ENCODE results near the gene POU6F2. TPM values are rescaled to one million over a fixed set of nuclear protein-coding genes. Genes with fewer than 3 reads are reported as not detected.

Gene POU6F2
- total RNA-seq, 1 experiment from 2014 or later, result 2.9 TPM

- TF ChIP-seq ZNF532 (CRISPR knock-in tag; IDR thresholded peaks at IDR 0.05; ENCODE audit: borderline replicate concordance), result no peak
- TF ChIP-seq MAX (CRISPR knock-in tag; IDR thresholded peaks at IDR 0.05), result no peak
- TF ChIP-seq ZNF138 (CRISPR knock-in tag; conservative IDR thresholded peaks at IDR 0.05), result no peak
- no peak for TF ChIP-seq ZNF425 (CRISPR knock-in tag; conservative IDR thresholded peaks at IDR 0.05)
- no peak for TF ChIP-seq TP53 (CRISPR knock-in tag; IDR thresholded peaks at IDR 0.05)
- no peak for TF ChIP-seq OVOL2 (CRISPR knock-in tag; IDR thresholded peaks at IDR 0.05; ENCODE audit: borderline replicate concordance)
- TF ChIP-seq TCF7 (CRISPR knock-in tag; IDR thresholded peaks at IDR 0.05; ENCODE audit: low read depth), result no peak
These were observed 322.0 kb downstream of the POU6F2 start (continued) for GRCh38 chr7:39299695-39300094.

- DNase-seq (ENCODE audit: low spot score), result no peak
- Mint-ChIP-seq H3K36me3 (no peaks in the 10 kb centered on the region), H3K27ac (no peak overlapping the region), H3K4me1 (no peaks in the 10 kb centered on the region), H3K9me3 (peaks cover 7% of the 10 kb centered on the region), H3K4me3 (no peak overlapping the region), H3K27me3 (ENCODE audit: low read depth) (no peaks in the 10 kb centered on the region)
- ChIA-PET POLR2A (no interaction called here), CTCF (no interaction called here)
- ATAC-seq, result no peak
- TF ChIP-seq ZNF416 (CRISPR knock-in tag; IDR thresholded peaks at IDR 0.05), result no peak
These were observed 322.6 kb downstream of the POU6F2 start for GRCh38 chr7:39300276-39300675.

- DNase-seq (ENCODE audit: low spot score), result no peak
- Mint-ChIP-seq H3K4me3 (no peak overlapping the region), H3K36me3 (no peaks in the 10 kb centered on the region), H3K9me3 (peaks cover 7% of the 10 kb centered on the region), H3K27me3 (ENCODE audit: low read depth) (no peaks in the 10 kb centered on the region), H3K27ac (no peak overlapping the region), H3K4me1 (no peaks in the 10 kb centered on the region)
- POLR2A ChIA-PET, result no interaction called here
- no peak for ATAC-seq
- no peak for TF ChIP-seq ZNF671 (CRISPR knock-in tag; IDR thresholded peaks at IDR 0.05)
- TF ChIP-seq ETV6 (CRISPR knock-in tag; IDR thresholded peaks at IDR 0.05), result no peak
- TF ChIP-seq MYBL2 (CRISPR knock-in tag; IDR thresholded peaks at IDR 0.05), result no peak
- no peak for TF ChIP-seq ZNF281 (CRISPR knock-in tag; IDR thresholded peaks at IDR 0.05)
- no peak for TF ChIP-seq HMGXB4 (CRISPR knock-in tag; IDR thresholded peaks at IDR 0.05)
- TF ChIP-seq TEAD4 (CRISPR knock-in tag; IDR thresholded peaks at IDR 0.05), result no peak
- no peak for TF ChIP-seq ATF1 (CRISPR knock-in tag; IDR thresholded peaks at IDR 0.05)
- TF ChIP-seq AR (CRISPR knock-in tag; IDR thresholded peaks at IDR 0.05), result no peak
- TF ChIP-seq ZNF219 (CRISPR knock-in tag; IDR thresholded peaks at IDR 0.05; ENCODE audit: borderline replicate concordance), result no peak
- no peak for TF ChIP-seq GABPB1 (CRISPR knock-in tag; IDR thresholded peaks at IDR 0.05)
- no peak for TF ChIP-seq TCF7 (CRISPR knock-in tag; IDR thresholded peaks at IDR 0.05; ENCODE audit: low read depth)
- no peak for TF ChIP-seq ZNF263 (CRISPR knock-in tag; IDR thresholded peaks at IDR 0.05; ENCODE audit: low read depth)
- no peak for TF ChIP-seq KAT7 (CRISPR knock-in tag; IDR thresholded peaks at IDR 0.05; ENCODE audit: borderline replicate concordance)
- CTCF ChIA-PET, result no interaction called here
These were observed 323.8 kb downstream of the POU6F2 start for GRCh38 chr7:39301543-39301942.
